Measurements from ENCODE around the gene NOCT.
"Not testable (repeated sequence)": the region's sequence is repeated elsewhere in the genome, so short reads cannot be mapped to it uniquely, and the experiment has no call there.

The NOCT gene

GRCh38 chr4:139044291-139044690 lies 28.7 kb downstream of the NOCT start:
- H3K36me3 ChIP-seq, result peaks cover 11 to 43% (median 36%) of the 10 kb centered on the region in 3 donors
- H3K4me1 ChIP-seq, result peaks cover 0 to 4% (median 0%) of the 10 kb centered on the region in 4 donors
- no peak for TF ChIP-seq CTCF (IDR thresholded peaks at IDR 0.05)
- H3K4me3 ChIP-seq, result no peak overlapping the region
- no peaks in the 10 kb centered on the region for H3K9me3 ChIP-seq
- no peak overlapping the region for H3K27ac ChIP-seq
- no peaks in the 10 kb centered on the region for H3K27me3 ChIP-seq
- intact Hi-C loops (cut with DNase I; ENCODE audit: low total_unique reads), result no loop called here
- no peak for DNase-seq

- TF ChIP-seq CTCF (IDR thresholded peaks at IDR 0.05), result no peak
- Histone ChIP-seq H3K27ac (no peak overlapping the region), H3K4me3 (no peak overlapping the region), H3K36me3 (peaks cover 10 to 46% (median 38%) of the 10 kb centered on the region in 3 donors), H3K4me1 (peaks cover 0 to 9% (median 0%) of the 10 kb centered on the region in 4 donors), H3K27me3 (no peaks in the 10 kb centered on the region), H3K9me3 (no peaks in the 10 kb centered on the region)
- DNase-seq, result no peak
- intact Hi-C loops (cut with DNase I; ENCODE audit: low total_unique reads), result no loop called here
Observed at GRCh38 chr4:139048026-139048425, 32.4 kb downstream of the NOCT start.

- TF ChIP-seq CTCF (IDR thresholded peaks at IDR 0.05), result no peak
- intact Hi-C loops (cut with DNase I; ENCODE audit: low total_unique reads), result no loop called here
- no peak for DNase-seq
- peaks cover 8 to 51% (median 39%) of the 10 kb centered on the region in 3 donors for H3K36me3 ChIP-seq
- H3K9me3 ChIP-seq, result no peaks in the 10 kb centered on the region
- no peak overlapping the region for H3K27ac ChIP-seq
- H3K27me3 ChIP-seq, result no peaks in the 10 kb centered on the region
- no peak overlapping the region for H3K4me3 ChIP-seq
- H3K4me1 ChIP-seq, result peaks cover 0 to 17% (median 4%) of the 10 kb centered on the region in 4 donors
Observed at GRCh38 chr4:139050446-139050845, 34.9 kb downstream of the NOCT start.

- Histone ChIP-seq H3K4me3 (no peak overlapping the region), H3K36me3 (peaks cover 8 to 55% (median 29%) of the 10 kb centered on the region in 3 donors), H3K9me3 (no peaks in the 10 kb centered on the region), H3K27me3 (no peaks in the 10 kb centered on the region), H3K4me1 (peaks cover 0 to 31% (median 4%) of the 10 kb centered on the region in 4 donors), H3K27ac (no peak overlapping the region)
- intact Hi-C loops (cut with DNase I; ENCODE audit: low total_unique reads), result no loop called here
- no peak for TF ChIP-seq CTCF (IDR thresholded peaks at IDR 0.05)
- DNase-seq, result no peak
Observed at GRCh38 chr4:139053909-139054308, 38.3 kb downstream of the NOCT start.

GRCh38 chr4:139054791-139055505 lies 39.4 kb downstream of the NOCT start:
- intact Hi-C loops (cut with DNase I; ENCODE audit: low total_unique reads), result no loop called here
- TF ChIP-seq CTCF (IDR thresholded peaks at IDR 0.05), result no peak
- no peak overlapping the region for H3K4me3 ChIP-seq
- no peaks in the 10 kb centered on the region for H3K9me3 ChIP-seq
- peaks cover 0 to 31% (median 4%) of the 10 kb centered on the region in 4 donors for H3K4me1 ChIP-seq
- peaks cover 18 to 63% (median 38%) of the 10 kb centered on the region in 3 donors for H3K36me3 ChIP-seq
- H3K27me3 ChIP-seq, result no peaks in the 10 kb centered on the region
- no peak for DNase-seq
- H3K27ac ChIP-seq, result no peak overlapping the region

GRCh38 chr4:139059026-139059425 lies 43.4 kb downstream of the NOCT start:
- DNase-seq; H3K4me3 ChIP-seq; intact Hi-C loops (cut with DNase I; ENCODE audit: low total_unique reads); H3K9me3 ChIP-seq; H3K27me3 ChIP-seq; H3K27ac ChIP-seq: not testable (repeated sequence)
- Histone ChIP-seq H3K4me1 (peaks cover 0 to 29% (median 2%) of the 10 kb centered on the region in 4 donors), H3K36me3 (peaks cover 53 to 77% (median 61%) of the 10 kb centered on the region in 3 donors)
